Choroid plexus epithelial cell (primary cell): ENCODE measurements around the gene C1orf21.
A peak's percentile ranks its signal among the peaks of the same experiment; 100 is the strongest.

Experiments
- DNase-seq: peaks from one replicate; pipeline ENCODE4 v3.0.0-alpha.2; 2010; ENCODE audit warnings: low read depth
- H3K4me3 ChIP-seq: 2 replicates; pipeline ENCODE4 v1.5.1; 2011; ENCODE audit warnings: low read depth, mild to moderate bottlenecking, control low read depth, low read length, moderate library complexity
- TF ChIP-seq, protein P1 (sequence below): conservative IDR thresholded peaks from 2 replicates; pipeline ENCODE4 v1.5.1; 2011; ENCODE audit warnings: low read depth, mild to moderate bottlenecking, control low read depth, inconsistent platforms, low read length, moderate library complexity

C1orf21 gene

DNA sequence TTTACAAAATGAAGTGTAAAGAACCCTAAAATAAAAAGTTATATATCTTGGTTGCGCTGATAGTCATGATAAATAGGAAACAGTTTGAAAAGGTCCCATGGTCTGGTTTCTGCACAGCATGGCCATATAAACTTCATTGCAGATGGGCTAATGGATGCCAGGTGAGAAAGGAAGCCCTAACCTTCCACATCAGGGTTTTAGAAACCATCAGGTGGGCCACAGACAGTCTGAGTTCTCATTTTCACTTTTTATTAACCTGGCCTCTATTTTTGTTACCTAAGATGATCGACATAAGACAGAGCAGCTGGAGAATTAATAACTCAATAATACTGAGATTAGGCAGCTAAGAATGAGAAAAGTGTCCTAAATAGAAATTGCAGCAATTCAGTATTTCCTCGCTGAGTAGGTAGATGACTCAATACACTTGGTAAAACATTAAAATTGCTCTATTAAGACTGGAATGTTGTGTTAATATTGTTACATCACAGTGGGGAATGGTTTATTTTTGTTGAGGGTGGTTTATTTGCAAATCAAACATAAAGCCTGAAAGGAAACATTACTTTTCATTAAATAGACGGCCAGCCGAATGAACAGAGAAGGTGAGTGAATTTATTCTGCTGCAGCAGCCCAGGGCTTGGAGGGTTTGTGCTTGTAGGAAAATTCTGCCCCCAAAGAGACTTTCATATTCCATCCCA is 21.1 kb downstream of the C1orf21 start:
- peak; percentile 43 for DNase-seq
- TF ChIP-seq, protein P1, sequence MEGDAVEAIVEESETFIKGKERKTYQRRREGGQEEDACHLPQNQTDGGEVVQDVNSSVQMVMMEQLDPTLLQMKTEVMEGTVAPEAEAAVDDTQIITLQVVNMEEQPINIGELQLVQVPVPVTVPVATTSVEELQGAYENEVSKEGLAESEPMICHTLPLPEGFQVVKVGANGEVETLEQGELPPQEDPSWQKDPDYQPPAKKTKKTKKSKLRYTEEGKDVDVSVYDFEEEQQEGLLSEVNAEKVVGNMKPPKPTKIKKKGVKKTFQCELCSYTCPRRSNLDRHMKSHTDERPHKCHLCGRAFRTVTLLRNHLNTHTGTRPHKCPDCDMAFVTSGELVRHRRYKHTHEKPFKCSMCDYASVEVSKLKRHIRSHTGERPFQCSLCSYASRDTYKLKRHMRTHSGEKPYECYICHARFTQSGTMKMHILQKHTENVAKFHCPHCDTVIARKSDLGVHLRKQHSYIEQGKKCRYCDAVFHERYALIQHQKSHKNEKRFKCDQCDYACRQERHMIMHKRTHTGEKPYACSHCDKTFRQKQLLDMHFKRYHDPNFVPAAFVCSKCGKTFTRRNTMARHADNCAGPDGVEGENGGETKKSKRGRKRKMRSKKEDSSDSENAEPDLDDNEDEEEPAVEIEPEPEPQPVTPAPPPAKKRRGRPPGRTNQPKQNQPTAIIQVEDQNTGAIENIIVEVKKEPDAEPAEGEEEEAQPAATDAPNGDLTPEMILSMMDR, result no peak
- H3K4me3 ChIP-seq, result no peak overlapping the region

- TF ChIP-seq, protein P1, result no peak
- peak; percentile 11 for DNase-seq
- no peak overlapping the region for H3K4me3 ChIP-seq
Observed at GRCh38 chr1:184408580-184408979, 21.8 kb downstream of the C1orf21 start.

DNA sequence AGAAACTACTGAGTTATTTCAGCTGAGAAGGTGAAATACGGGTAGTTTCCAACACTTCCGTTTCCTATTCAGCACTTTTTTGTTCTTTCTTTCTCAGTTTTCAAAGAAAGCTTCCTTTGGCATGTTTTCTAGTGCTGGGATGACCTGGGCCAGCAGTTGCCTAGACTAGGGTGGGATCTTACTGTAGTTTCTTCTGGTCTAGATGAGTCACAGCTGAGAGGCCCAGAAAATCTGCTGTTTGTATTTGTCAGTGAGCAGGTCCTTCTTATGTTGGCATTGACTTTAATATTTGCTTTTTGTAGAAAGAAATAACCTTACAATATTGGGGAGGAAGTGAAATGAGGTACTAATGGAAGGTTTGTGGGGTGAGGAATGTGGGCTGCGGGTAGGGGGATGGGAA is 22.2 kb downstream of the C1orf21 start:
- DNase-seq, result peak; percentile 40
- TF ChIP-seq, protein P1, result no peak
- H3K4me3 ChIP-seq, result no peak overlapping the region

GRCh38 chr1:184412472-184412871 is 25.6 kb downstream of the C1orf21 start:
- H3K4me3 ChIP-seq, result no peak overlapping the region
- no peak for DNase-seq
- TF ChIP-seq, protein P1, result no peak

DNA sequence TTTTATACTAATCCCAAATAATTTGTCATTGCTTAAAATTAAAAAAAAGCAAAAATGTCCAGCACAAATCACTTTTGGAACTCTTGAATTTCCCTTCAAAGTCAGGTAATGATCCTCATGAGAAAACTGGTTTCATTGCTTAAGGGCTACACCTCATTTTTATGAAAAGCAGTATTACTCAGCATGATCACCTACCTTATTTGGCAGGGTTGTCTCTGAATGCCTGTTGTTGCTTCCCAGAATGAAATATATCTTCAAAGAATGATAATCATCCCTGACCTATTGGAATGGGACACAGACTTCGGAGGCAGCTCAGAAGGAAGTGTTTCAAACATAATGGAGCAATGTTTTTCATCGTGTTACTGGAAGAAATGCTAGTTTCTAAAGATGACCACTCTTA is 29.7 kb downstream of the C1orf21 start:
- TF ChIP-seq, protein P1, result no peak

GRCh38 chr1:184416946-184417345 is 30.1 kb downstream of the C1orf21 start:
- DNase-seq, result no peak
- H3K4me3 ChIP-seq, result no peak overlapping the region
- TF ChIP-seq, protein P1, result no peak

More for the DNA sequence above, 29.7 kb downstream of the C1orf21 start:
- H3K4me3 ChIP-seq, result no peak overlapping the region
- DNase-seq, result no peak

- TF ChIP-seq, protein P1, result no peak
- H3K4me3 ChIP-seq, result no peak overlapping the region
- no peak for DNase-seq
Observed at GRCh38 chr1:184417916-184418315, 31.1 kb downstream of the C1orf21 start.
